ENCODE results near the gene PDE10A.

The PDE10A gene

GRCh38 chr6:165653607-165654006, 9.4 kb downstream of the PDE10A start:
- DNase-seq: no peak

DNA sequence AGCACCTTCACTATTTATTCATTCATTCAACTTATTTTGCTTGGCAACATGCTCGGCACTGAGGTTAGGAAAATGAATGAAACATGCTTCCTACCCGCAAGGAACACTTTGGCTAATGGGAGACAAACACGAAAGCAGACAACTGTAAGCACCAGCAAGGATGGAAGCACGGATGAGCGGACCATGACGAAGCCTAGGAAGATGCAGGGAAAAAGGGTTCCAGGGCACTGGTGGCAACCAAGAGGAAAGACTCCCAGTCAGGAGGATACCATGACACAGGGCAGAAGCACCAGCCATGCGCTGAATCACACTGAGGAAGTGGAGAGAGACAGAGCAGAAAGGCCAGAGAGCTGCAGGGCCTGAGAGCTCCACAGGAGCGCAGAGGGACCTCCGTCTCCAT, 9.8 kb downstream of the PDE10A start:
- DNase-seq: no peak

- no peak for DNase-seq
Measured at GRCh38 chr6:165652766-165653165, 10.3 kb downstream of the PDE10A start.

- DNase-seq: no peak
Measured at GRCh38 chr6:165649166-165650137, 13.6 kb downstream of the PDE10A start.

DNA sequence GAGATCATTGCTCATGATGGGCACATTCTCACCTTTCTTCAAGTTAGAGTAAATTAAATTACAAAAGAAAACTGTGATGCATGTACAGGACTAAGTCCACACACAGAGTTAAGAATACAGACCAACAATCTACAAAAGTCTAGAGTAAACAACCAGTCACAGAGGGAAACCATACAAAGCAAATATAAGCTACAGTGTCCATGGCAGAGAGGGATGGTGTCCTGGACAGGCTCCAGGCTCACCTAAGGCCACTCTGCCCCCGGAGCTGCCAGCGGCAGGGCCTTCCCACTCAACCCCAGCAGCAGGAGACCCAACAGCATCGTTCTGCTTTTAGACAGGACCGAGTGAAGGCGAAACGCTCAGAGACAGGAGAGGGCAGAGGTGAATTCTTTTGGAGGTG, 16.0 kb downstream of the PDE10A start:
- DNase-seq: no peak

GRCh38 chr6:165645919-165646318, 17.1 kb downstream of the PDE10A start:
- DNase-seq: no peak

- DNase-seq: no peak
Measured at GRCh38 chr6:165644586-165645266, 18.3 kb downstream of the PDE10A start.

DNA sequence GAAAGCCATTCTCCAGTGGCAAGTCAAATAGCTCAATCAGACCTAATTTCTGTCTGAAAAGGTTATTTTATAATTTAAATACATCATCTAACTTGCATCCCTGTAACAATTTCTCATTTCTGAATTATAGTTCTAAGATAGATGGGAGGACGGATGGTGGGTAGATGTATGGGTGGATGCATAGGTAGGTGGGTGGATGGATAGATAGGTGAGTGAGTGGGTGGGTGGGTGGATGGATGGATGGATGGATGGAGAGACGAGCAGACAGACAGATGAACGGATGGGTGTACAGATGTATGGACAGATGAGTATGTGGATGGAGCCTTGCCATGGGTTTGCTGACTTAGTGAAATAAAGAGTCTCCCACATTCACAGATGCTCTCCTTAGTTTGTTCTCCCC, 20.0 kb downstream of the PDE10A start:
- no peak for DNase-seq

DNA sequence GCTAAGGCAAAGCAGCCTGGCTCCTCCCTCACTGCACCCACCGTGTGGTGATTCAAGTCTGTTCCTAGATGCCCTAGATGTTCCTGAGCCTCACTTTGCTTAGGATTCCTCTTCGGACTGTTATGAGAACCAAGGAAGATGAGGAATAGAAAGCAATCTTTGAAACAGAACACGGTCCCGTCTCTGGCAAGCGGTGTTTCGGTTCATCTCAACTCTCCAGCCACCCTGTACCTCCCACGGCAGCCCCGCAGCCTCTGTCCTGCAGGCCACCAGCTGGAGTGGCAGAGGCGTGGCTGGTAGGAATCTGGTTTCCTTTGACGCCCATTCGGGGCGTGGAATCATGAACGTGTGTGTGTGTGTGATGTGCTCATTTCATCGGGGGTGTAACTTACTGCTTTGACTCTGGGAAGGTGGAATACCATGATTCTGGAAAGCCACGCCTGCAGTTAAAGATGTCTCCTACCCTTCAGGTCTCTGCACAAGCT, 21.3 kb downstream of the PDE10A start:
- DNase-seq: no peak

- no peak for DNase-seq
Measured at GRCh38 chr6:165640806-165641205, 22.2 kb downstream of the PDE10A start.

DNA sequence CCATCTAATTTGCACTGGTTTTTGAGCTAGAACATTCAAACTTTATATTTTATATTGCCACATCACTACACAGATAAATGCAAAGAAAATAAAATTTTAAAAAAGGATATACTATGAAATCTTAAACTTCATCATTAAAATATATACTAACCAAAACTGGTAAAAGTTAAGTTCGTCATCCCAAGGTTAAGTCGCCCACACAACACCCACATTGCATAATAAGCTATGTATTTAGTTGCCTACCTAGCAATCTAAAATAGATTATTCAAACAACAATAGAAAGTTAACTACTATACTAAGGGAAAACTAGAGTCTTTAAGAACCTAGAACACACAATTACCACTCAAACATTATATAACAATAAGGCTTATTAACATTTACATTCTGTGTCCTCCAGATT, 24.5 kb downstream of the PDE10A start:
- no peak for DNase-seq

- DNase-seq: no peak
Measured at GRCh38 chr6:165637586-165637985, 25.5 kb downstream of the PDE10A start.

GRCh38 chr6:165636402-165637048, 26.5 kb downstream of the PDE10A start:
- no peak for DNase-seq

GRCh38 chr6:165635965-165636364, 27.1 kb downstream of the PDE10A start:
- DNase-seq: no peak

DNA sequence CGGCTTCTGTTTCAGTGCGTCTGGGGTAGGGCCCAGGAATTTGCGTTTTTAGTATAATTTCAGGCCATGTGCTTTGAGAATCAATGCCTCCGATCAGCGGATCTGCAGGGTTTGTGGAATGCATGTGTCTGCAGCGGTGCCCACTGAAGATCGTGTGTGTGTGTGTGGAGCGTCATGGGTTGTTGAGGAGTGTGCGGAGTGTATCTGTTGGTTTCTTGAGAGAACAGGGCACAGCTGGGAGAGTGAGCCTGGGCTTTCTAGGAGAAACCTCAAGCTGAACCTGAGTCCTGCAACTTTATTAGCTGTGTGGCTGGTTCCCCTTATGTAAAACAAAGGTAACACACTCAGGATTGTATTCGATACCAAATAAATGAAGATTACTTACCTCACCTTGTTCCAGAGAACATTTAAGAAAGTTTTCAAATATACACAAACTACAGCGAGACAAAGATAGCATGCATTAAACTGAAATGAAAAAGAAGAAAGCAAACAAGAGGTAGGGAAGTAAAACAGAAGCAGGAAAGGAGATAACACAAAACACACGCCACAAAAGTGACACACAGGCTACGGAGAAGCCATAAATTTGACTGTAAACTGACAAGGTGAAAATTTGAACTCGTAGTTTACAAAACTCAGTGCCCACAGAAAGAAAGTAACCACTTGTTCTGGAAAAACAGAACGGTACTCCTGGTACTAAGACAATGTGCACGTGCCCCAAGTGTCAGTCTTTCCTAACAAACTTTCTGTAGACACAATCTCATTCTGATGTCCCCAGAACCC, 28.8 kb downstream of the PDE10A start:
- DNase-seq: no peak

GRCh38 chr6:165632194-165632593, 30.8 kb downstream of the PDE10A start:
- no peak for DNase-seq

DNA sequence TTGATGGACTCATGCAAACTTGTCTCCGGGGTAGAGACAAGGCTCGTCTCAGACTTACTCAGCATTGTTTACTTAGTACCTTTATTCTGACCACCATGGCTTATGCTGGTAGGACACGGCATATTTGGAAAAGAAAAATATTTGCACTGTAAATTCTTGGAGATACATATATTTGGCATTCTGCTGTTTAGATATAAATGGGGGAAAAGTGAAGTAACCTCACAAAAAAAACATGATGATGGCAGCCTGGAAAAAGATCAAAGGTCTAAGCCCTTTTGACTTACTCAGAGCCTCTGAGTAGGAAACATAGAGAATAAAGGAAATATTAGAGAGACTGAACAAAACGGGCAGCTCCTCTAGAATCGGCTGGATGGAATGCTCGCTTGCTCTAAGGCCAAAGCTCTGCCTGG, 32.5 kb downstream of the PDE10A start:
- DNase-seq: no peak

- DNase-seq: no peak
Measured at GRCh38 chr6:165628955-165629354, 34.1 kb downstream of the PDE10A start.

DNA sequence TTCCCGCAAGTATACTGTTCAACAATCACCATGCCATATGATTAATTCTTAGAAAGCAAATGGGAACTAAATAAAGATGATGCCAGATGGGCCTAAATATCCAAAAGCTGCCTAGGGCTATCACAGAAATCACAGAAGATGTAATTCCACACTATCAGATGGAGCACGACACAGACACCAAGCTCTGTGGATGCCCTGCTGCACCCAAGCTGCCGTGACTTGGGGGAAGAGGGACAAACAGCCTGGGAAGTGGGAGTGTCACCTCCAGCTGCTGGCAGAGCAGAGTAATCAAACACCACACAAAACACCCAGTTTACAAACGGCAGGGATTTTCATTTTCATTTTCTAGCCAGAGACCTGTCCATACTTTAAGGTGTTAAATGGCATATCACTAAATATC, 35.7 kb downstream of the PDE10A start:
- no peak for DNase-seq

DNA sequence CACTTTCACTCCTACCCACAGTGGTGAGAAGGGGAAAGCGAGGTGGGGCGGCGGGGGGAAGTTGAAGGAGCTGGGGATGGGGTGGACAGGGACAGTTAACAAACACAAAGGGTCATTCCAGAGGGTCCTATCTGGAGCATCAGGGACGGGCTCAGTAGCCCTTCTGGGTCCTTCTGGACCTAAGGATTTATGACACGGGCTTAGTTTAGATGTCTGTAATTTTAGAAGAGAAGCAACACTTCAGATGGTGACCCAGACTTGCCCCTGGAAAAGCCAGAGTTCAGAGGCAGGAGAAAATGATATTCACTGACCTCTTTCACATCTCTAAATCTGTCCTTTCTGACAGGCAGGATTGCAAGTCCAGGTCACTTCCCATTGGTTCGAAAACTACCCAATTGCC, 36.3 kb downstream of the PDE10A start:
- DNase-seq: no peak

DNA sequence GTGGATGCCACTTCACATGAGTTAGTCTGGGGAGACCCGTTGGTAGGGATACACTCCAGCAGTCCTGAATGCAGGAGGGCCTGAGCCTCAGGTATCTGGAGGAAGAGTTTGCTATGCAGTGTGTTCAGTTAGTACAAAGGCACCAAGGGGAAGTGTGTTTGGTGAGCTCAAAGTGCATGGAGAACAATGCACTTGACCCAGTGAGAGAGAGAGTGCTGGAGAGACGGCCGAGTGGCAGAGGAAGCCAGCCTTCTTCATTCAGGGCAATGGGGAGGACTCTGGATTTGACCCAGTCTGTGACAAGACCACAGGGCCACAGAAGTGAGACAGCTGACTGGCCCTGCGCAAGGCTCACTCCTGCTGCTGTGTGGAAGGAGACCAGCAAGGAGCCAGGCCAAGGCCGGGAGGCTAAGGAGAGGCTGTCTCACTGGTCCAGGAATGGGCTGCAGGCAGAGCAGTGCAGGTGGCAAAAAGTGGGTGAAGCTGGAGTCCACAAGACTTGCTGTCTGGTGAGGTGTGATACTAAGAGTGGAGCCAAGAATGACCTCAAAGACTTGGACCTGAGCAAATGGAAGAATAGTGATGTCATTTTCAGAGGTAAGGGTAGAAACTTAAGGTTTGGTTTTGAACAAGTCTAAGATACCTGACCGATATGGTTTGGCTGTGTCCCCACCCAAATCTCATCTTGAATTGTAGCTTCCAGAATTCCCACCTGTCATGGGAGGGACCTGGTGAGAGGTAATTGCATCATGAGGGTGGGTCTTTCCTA, 38.0 kb downstream of the PDE10A start:
- no peak for DNase-seq

GRCh38 chr6:165621940-165622339, 41.1 kb downstream of the PDE10A start:
- DNase-seq: no peak

All from NCI-H524 treated with DMSO at 0.1 percent for 48 hours (cell line).